Liver (tissue), 3 donors: ENCODE data around the gene LAMP1.

Source experiments
- CTCF ChIP-seq: fragments of 150-350 bp; IDR thresholded peaks from 2 replicates; pipeline ENCODE4 v1.5.1; 2017; ENCODE audit warnings: improper control_type of control experiment, low read depth, low read length; ENCODE audit not compliant: missing input control
- EGR1 ChIP-seq, 2 donors: IDR thresholded peaks; 2 replicates each; pipeline ENCODE4 v1.6.1; 2016 to 2018; ENCODE audit warnings: antibody characterized with exemption in 2 of 2, low read depth in 2 of 2
- GABPA ChIP-seq, 2 donors: IDR thresholded peaks in 1 of 2; conservative IDR thresholded peaks in 1 of 2; 2 replicates each; pipeline ENCODE4 v1.6.1; 2016; ENCODE audit warnings: antibody characterized with exemption in 2 of 2, mild to moderate bottlenecking in 1 of 2, moderate library complexity in 1 of 2
- HNF4A ChIP-seq, 2 donors: conservative IDR thresholded peaks; 2 replicates each; pipeline ENCODE4 v1.6.1; 2016; ENCODE audit warnings: antibody characterized with exemption in 2 of 2, mild to moderate bottlenecking in 2 of 2
- JUND ChIP-seq, 2 donors: IDR thresholded peaks; 2 replicates each; pipeline ENCODE4 v1.6.1; 2016; ENCODE audit warnings: antibody characterized with exemption in 2 of 2
- RAD21 ChIP-seq, 2 donors: IDR thresholded peaks; 2 replicates each; pipeline ENCODE4 v1.6.1; 2016; ENCODE audit warnings: antibody characterized with exemption in 2 of 2, mild to moderate bottlenecking in 2 of 2
- REST ChIP-seq: IDR thresholded peaks from 2 replicates; pipeline ENCODE4 v1.6.1; 2016; ENCODE audit warnings: antibody characterized with exemption, mild to moderate bottlenecking
- RXRA ChIP-seq, 2 donors: IDR thresholded peaks; 2 replicates each; pipeline ENCODE4 v1.6.1; 2017 to 2018; ENCODE audit warnings: antibody characterized with exemption in 2 of 2, mild to moderate bottlenecking in 1 of 2
- SP1 ChIP-seq: IDR thresholded peaks from 2 replicates; pipeline ENCODE4 v1.6.1; 2018; ENCODE audit warnings: antibody characterized with exemption, mild to moderate bottlenecking
- TAF1 ChIP-seq: conservative IDR thresholded peaks from 2 replicates; pipeline ENCODE4 v1.6.1; 2016; ENCODE audit warnings: antibody characterized with exemption, mild to moderate bottlenecking
- YY1 ChIP-seq: IDR thresholded peaks from 2 replicates; pipeline ENCODE4 v1.6.1; 2016; ENCODE audit warnings: antibody characterized with exemption, mild to moderate bottlenecking
- ZBTB33 ChIP-seq: IDR thresholded peaks from 2 replicates; pipeline ENCODE4 v1.6.1; 2016; ENCODE audit warnings: antibody characterized with exemption
- TF ChIP-seq, protein P1 (sequence below): IDR thresholded peaks from 2 replicates; pipeline ENCODE4 v1.6.1; 2016; ENCODE audit warnings: antibody characterized with exemption
- TF ChIP-seq, protein P2 (sequence below): IDR thresholded peaks from 2 replicates; pipeline ENCODE4 v1.6.1; 2016; ENCODE audit warnings: antibody characterized with exemption
- donor health status: healthy.
- donor health status: healthy.

GRCh38 chr13:113258321-113259054 lies 38.6 kb upstream of the LAMP1 start:
- no peak for TF ChIP-seq CTCF
- no peak for TF ChIP-seq REST
- TF ChIP-seq EGR1 (IDR thresholded peaks at IDR 0.05; ENCODE audit: low read depth in 2 of 2) = no peak
- TF ChIP-seq SP1 = no peak
- TF ChIP-seq GABPA (IDR thresholded peaks at IDR 0.05 in 1 of 2, conservative IDR thresholded peaks at IDR 0.05 in 1 of 2) = no peak
- TF ChIP-seq YY1 = no peak
- no peak for TF ChIP-seq ZBTB33
- no peak for TF ChIP-seq JUND (IDR thresholded peaks at IDR 0.05)
- TF ChIP-seq TAF1 = no peak
- no peak for TF ChIP-seq RAD21 (IDR thresholded peaks at IDR 0.05)
- TF ChIP-seq RXRA (IDR thresholded peaks at IDR 0.05) = no peak
- TF ChIP-seq, protein P1, sequence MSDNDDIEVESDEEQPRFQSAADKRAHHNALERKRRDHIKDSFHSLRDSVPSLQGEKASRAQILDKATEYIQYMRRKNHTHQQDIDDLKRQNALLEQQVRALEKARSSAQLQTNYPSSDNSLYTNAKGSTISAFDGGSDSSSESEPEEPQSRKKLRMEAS = no peak
- TF ChIP-seq, protein P2, sequence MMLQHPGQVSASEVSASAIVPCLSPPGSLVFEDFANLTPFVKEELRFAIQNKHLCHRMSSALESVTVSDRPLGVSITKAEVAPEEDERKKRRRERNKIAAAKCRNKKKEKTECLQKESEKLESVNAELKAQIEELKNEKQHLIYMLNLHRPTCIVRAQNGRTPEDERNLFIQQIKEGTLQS = no peak
- no peak for TF ChIP-seq HNF4A (conservative IDR thresholded peaks at IDR 0.05)
